Endothelial cell of umbilical vein (primary cell): Measurements from ENCODE around the gene ATP2C2. TPM values are rescaled to one million over a fixed set of nuclear protein-coding genes. Genes with fewer than 3 reads are reported as not detected.

ENCODE experiments used
- BruUV-seq: library from RNA; stranded (reverse); fragments of 400-500 nt; replicated peaks from 2 replicates; lab custom pipeline; 2021; lab: Mats Ljungman, UMichigan
- CTCF ChIA-PET: fragments of 300-600, 350-600 bp; sonication (Branson Sonifier 250); formaldehyde crosslinking; loops from one replicate; lab custom pipeline; 2021; ENCODE audit warnings: antibody characterized with exemption, inconsistent platforms; lab: Charles Lee
- POLR2A ChIA-PET: fragments of 300-600, 350-600 bp; sonication (Branson Sonifier 250); formaldehyde crosslinking; loops from one replicate; lab custom pipeline; 2021; ENCODE audit warnings: antibody characterized with exemption, inconsistent platforms; lab: Charles Lee
- DNase-seq: peaks from one replicate; pipeline ENCODE4 v3.0.0-alpha.2; 2011; ENCODE audit warnings: low read depth, low spot score
- FAIRE-seq: peaks from 2 replicates; lab custom pipeline; 2011; peaks lifted over from hg19 to GRCh38; lab: Jason Lieb, UNC
- H2AFZ ChIP-seq: 2 replicates; pipeline ENCODE4 v1.6.0; 2012; ENCODE audit warnings: low read depth, low read length, control low read depth, inconsistent platforms
- H3K27ac ChIP-seq: 2 replicates; pipeline ENCODE4 v1.5.1; 2011; ENCODE audit warnings: low read depth, mild to moderate bottlenecking, control low read depth, low read length, moderate library complexity; ENCODE audit not compliant: insufficient read depth
- H3K27me3 ChIP-seq, 2 experiments: 2 replicates each; pipeline versions ENCODE4 v1.6.0 to v1.6.1; 2011; ENCODE audit warnings: low read length in 2 of 2, mixed read lengths in 1 of 2; ENCODE audit not compliant: control insufficient read depth in 2 of 2, insufficient read depth in 2 of 2
- H3K36me3 ChIP-seq, 2 experiments: 2 replicates in 1 of 2; 3 replicates in 1 of 2; pipeline ENCODE4 v1.5.1; 2011; ENCODE audit warnings: low read length in 2 of 2, mild to moderate bottlenecking in 1 of 2, moderate library complexity in 1 of 2; ENCODE audit not compliant: control insufficient read depth in 2 of 2, insufficient read depth in 2 of 2; ENCODE audit errors: extremely low read depth in 1 of 2
- H3K4me1 ChIP-seq: 3 replicates; pipeline ENCODE4 v1.5.1; 2011; ENCODE audit warnings: mild to moderate bottlenecking, low read length; ENCODE audit not compliant: control insufficient read depth, insufficient read depth; ENCODE audit errors: extremely low read depth
- H3K4me2 ChIP-seq: 2 replicates; pipeline ENCODE4 v1.6.1; 2011; ENCODE audit warnings: low read length, control low read depth, mixed read lengths; ENCODE audit not compliant: insufficient read depth
- H3K4me3 ChIP-seq, 3 experiments: fragments of 200-600 bp in 1 of 3; sonication (generic), shearing (Covaris generic) in 1 of 3; replicated peaks in 1 of 3; 2 replicates each; pipeline ENCODE4 v1.5.1; 2011 to 2016; ENCODE audit warnings: control low read depth in 3 of 3, low read length in 3 of 3, mild to moderate bottlenecking in 2 of 3, inconsistent platforms in 1 of 3, low read depth in 1 of 3, moderate library complexity in 1 of 3; ENCODE audit not compliant: insufficient read depth in 1 of 3
- H3K79me2 ChIP-seq: 2 replicates; pipeline ENCODE4 v1.6.0; 2012; ENCODE audit warnings: low read length, inconsistent platforms; ENCODE audit not compliant: control insufficient read depth, insufficient read depth
- H3K9ac ChIP-seq: replicated peaks from 2 replicates; pipeline ENCODE3; 2011; ENCODE audit warnings: low read length, control low read depth; ENCODE audit not compliant: insufficient read depth; ENCODE audit errors: extremely low read depth
- H3K9me1 ChIP-seq: replicated peaks from 3 replicates; pipeline ENCODE4 v1.6.0; 2011; ENCODE audit warnings: mild to moderate bottlenecking, low read length; ENCODE audit not compliant: control insufficient read depth, insufficient read depth; ENCODE audit errors: extremely low read depth
- H3K9me3 ChIP-seq: replicated peaks from 2 replicates; pipeline ENCODE4 v1.5.1; 2012; ENCODE audit warnings: low read length, inconsistent platforms; ENCODE audit not compliant: control insufficient read depth, insufficient read depth
- H4K20me1 ChIP-seq: replicated peaks from 2 replicates; pipeline ENCODE3; 2011; ENCODE audit warnings: mild to moderate bottlenecking, low read length; ENCODE audit not compliant: control insufficient read depth, insufficient read depth; ENCODE audit errors: extremely low read depth
- POLR2AphosphoS5 ChIP-seq: IDR thresholded peaks from 2 replicates; pipeline ENCODE4 v1.6.1; 2012; ENCODE audit warnings: low read depth, mild to moderate bottlenecking, control low read depth, low read length, moderate library complexity; ENCODE audit not compliant: insufficient read depth
- dilution Hi-C: fragments of 300-500 bp; cut with MboI; formaldehyde crosslinking; loops from one replicate; pipeline ENCODE4 v1.15.0; 2019; ENCODE audit warnings: low sequenced_read_pairs; ENCODE audit not compliant: extremely low pct_ligation_motif_present
- intact Hi-C: fragments of 100-400 bp; cut with micrococcal nuclease; formaldehyde crosslinking; loops from one replicate; pipeline ENCODE4 v1.10.0; 2022
- polyA plus RNA-seq, 4 experiments: library from polyadenylated mRNA; depleted of rRNA in 3 of 4; stranded (reverse) in 3 of 4; unstranded in 1 of 4; fragments of >200 nt; gene quantifications; 2 replicates each; pipeline versions ENCODE4 v1.2.1 to v1.2.3, GENCODE V29; 2011 to 2012; ENCODE audit warnings: missing spikeins in 1 of 4
- total RNA-seq: library from RNA; stranded (reverse); gene quantifications from 2 replicates; pipeline ENCODE4 v1.2.3, GENCODE V29; 2021

ATP2C2 gene
- total and polyA plus RNA-seq, 2 donors (not counting 3 experiments of a cell fraction or from before 2014, with no cell fraction given): not detected

- no peaks in the 10 kb centered on the region for H3K9me3 ChIP-seq
- H2AFZ ChIP-seq: peak overlapping the region; percentile 49
- peaks cover 0 to 3% of the 10 kb centered on the region in 2 experiments for H3K36me3 ChIP-seq
- peaks cover 10% of the 10 kb centered on the region for H3K4me1 ChIP-seq
- no peak for DNase-seq
- intact Hi-C loops (loop anchor here (1.0 to 2.0 kb wide), 2 partner anchors 228 to 549 kb away; no protein-coding TSS in a partner anchor), dilution Hi-C loops (loop anchor here (25.0 kb wide), 1 partner anchor 107 kb away; the partner anchor contains the start of gene COTL1)
- no peak overlapping the region for H3K4me3 ChIP-seq
- POLR2A ChIA-PET: interaction anchor here (1.2 kb wide), 1 partner anchor 36 kb away, joined by 3 read pairs; no protein-coding TSS in a partner anchor
- BruUV-seq: no TSS peak
- H3K27ac ChIP-seq: peak overlapping the region; percentile 38
- CTCF ChIA-PET: interaction anchor here (0.7 to 5.0 kb wide), 50 partner anchors 8 to 1309 kb away, joined by 3 to 74 read pairs (median 5); partner anchors contain the start of genes COTL1, KLHL36 and TAF1C
- peak overlapping the region; percentile 23 for H3K4me2 ChIP-seq
- FAIRE-seq: no peak
- TF ChIP-seq POLR2AphosphoS5: no peak
- peak overlapping the region; percentile 20 for H3K9ac ChIP-seq
- no peaks in the 10 kb centered on the region for H4K20me1 ChIP-seq
- H3K79me2 ChIP-seq: peaks cover 4% of the 10 kb centered on the region
- no peaks in the 10 kb centered on the region for H3K9me1 ChIP-seq
- no peaks in the 10 kb centered on the region for H3K27me3 ChIP-seq
Observed at GRCh38 chr16:84505249-84506187, 137.2 kb downstream of the ATP2C2 start.
